Measurements from ENCODE around the gene ANKRD63.

DNA sequence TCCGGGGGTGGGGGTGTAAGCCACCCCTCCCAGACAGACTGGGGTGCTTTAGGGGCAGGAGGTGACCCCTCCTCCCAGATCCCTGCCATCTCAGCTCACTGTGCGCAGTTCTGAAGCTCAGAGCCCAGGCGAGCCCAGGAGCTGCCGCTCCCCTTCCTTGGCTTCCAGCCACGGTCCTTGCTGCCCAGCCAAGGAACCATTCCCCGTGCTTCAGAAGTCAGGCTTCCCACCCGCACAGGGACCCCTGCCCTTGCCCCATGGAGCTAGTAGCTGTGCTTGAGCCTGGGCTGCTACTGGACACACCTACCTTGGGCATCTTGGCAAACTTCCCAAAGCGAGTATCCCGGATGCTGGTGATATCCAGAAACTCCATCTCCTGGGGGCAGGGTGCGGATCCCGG lies 20.1 kb upstream of the ANKRD63 start:
- TF ChIP-seq POLR2A (IDR thresholded peaks at IDR 0.05) (no peak), CTCF (IDR thresholded peaks at IDR 0.05) (no peak), POLR2AphosphoS5 (IDR thresholded peaks at IDR 0.05) (no peak), EP300 (IDR thresholded peaks at IDR 0.05) (no peak)

Measured in sigmoid colon (tissue), 4 donors.